NCI-H774 (cell line): ENCODE measurements around the gene BABAM1.
A peak's percentile ranks its signal among the peaks of the same experiment; 100 is the strongest.

Source experiments
- DNase-seq: peaks from one replicate; lab custom pipeline; 2025; lab: John Stamatoyannopoulos, UW

Gene BABAM1

DNA sequence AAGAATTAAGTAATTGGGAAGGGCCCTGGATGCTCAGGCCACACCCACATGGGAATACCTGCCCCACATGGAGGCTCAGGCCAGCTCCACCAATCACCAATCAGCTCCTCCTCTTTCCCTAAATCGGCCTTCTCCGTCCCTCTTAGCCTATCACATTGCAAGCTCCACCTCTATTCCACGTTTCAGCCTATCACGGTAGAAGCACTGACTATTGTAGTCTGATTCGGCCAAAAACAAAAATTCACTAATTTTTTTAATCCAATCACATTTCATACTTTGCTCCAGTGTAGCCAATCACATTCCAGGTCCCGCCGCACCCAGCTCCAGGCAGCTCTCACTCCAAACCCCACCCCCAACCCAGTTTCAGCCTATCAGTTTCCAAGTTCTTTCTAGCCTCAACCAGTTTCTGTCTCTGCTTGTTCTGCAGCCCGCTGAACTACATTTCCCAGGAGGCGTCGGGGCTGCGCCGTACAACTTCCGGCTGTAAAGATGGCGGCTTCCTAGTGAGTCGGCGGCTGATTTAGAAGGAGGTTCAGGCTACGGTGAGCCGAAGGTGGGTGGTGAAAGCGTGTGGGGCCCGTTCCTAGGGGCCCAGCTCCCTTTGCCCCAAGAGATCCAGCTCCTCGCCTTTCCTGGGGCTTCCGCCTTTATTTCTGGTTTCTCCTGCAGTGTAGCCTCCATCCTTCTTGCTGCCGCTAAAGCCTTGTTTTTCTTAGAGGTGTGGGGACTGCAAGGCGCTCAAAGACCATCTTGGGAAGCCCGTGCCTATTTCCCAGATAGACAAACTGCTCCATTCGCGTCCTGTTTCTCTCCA lies at the start of gene BABAM1:
TSS of gene BABAM1 (plus strand) at position 469 of the 814 bp plus-strand sequence. CDS start 1,364 bp downstream, outside the sequence.
- DNase-seq, result peak; percentile 95

DNA sequence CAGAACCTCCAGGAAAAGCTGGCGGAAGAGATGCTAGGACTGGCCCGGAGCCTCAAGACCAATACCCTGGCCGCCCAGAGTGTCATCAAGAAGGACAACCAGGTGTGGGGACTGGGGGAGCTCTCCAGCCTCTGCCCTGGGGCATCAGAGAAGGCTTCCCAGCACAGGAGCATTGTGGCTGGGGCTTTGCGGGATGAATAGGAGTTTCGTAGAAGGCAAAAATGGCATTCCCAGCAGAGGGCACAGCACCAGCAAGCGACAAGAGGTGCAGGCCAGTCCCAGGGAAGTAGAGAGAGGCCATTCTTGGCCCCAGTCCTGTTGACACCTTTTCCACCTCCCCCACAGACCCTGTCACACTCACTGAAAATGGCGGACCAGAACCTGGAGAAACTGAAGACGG lies 48.0 kb upstream of the BABAM1 start:
- no peak for DNase-seq

- DNase-seq, result no peak
Measured at GRCh38 chr19:17220207-17220758, 47.0 kb upstream of the BABAM1 start.

- no peak for DNase-seq
Measured at GRCh38 chr19:17225053-17225452, 42.2 kb upstream of the BABAM1 start.

GRCh38 chr19:17226002-17226933 lies 41.0 kb upstream of the BABAM1 start, which contains the start of gene OCEL1:
TSS of gene OCEL1 (plus strand) at chr19:17226226. CDS start at chr19:17226248, 22 bp downstream.
- DNase-seq, result peak; percentile 95

GRCh38 chr19:17227798-17228367 lies 39.4 kb upstream of the BABAM1 start:
- no peak for DNase-seq

GRCh38 chr19:17229890-17230289 lies 37.4 kb upstream of the BABAM1 start:
- DNase-seq, result no peak

GRCh38 chr19:17232258-17232657 lies 35.0 kb upstream of the BABAM1 start:
- no peak for DNase-seq

- peak; percentile 48 for DNase-seq
Measured at GRCh38 chr19:17234911-17235299, 32.3 kb upstream of the BABAM1 start.

- DNase-seq, result peak; percentile 57
Measured at GRCh38 chr19:17235300-17235970, 31.8 kb upstream of the BABAM1 start.

DNA sequence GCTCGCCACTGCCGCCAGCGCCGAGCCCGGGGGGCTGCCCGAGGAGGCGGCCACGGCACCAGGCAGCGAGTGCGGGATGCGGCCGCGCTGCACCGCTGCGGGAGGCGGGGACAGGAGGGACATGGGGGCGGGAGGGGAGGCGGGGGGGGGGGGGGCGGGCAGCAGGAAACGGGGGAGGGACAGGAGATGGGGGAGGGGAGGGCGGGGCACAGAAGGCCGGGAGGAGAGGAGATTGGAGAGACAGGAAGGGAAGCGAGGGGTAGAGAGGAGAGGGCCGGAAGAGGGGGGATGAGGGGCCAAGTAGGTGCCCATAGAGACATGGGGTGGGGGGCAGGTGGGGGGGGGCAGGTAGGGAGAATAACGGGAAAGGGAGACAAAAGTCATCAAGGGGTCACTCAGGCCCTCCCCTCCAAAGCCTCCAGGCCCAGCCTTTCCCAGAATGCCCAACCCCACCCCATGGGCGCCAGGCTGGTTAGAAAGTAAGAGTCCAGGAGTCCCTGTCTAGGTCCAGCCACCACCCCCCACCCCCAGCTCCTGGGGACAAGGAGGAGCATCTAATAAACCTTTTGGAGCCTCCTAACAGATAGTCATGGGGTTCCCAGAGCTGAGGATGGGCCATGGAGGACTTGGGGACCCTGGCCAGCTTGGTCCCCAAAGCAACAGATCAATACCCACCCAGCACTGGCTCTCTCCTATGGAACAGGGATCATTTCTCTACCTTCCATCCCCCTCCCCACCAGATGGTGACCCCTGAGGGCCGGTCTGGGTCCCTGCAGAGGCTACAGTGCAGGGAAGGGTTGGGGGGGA lies 31.1 kb upstream of the BABAM1 start:
- DNase-seq, result peak; percentile 57

- no peak for DNase-seq
Measured at GRCh38 chr19:17236811-17237543, 30.3 kb upstream of the BABAM1 start.

DNA sequence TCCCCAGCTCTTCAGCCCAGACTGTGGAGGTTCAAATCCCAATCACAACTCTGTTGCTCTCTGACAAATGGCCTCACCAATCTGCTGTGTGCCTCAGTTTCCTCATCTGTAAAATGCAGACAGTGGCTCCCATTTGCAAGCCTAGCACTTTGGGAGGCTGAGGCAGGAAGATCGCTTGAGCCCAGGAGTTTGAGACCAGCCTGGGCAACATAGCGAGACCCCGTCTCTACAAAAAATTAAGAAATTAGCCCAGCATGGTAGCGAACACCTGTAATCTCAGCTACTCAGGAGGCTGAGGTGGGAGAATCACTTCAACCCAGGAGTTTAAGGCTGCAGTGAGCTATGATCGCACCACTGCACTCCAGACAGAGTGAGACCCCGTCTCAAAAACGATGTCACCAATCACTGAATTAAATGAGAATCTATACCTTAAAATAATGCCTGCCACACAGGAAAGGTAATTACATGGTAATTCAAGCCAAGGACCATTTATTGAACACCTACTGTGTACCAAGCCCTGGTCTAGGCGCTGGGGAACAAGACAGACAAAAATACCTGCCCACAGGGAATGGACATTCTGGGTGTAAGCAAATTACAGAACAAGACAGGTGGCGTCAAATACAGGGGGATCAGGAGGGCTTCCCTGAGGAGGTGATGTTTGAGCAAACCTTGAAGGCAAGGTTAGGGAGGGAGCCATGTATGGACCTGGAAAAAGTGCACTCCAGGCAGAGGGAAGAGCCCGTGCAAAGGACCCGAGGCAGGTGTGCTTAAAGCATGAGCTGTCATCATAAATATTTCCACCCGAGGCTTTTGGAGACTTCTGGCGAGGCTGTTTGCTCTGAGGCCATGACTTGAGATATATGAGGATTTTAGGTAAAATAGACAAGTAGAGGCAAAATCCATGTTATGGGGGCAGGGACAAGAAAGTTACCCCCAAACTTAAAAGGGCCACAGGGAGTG lies 29.2 kb upstream of the BABAM1 start:
- DNase-seq, result no peak

DNA sequence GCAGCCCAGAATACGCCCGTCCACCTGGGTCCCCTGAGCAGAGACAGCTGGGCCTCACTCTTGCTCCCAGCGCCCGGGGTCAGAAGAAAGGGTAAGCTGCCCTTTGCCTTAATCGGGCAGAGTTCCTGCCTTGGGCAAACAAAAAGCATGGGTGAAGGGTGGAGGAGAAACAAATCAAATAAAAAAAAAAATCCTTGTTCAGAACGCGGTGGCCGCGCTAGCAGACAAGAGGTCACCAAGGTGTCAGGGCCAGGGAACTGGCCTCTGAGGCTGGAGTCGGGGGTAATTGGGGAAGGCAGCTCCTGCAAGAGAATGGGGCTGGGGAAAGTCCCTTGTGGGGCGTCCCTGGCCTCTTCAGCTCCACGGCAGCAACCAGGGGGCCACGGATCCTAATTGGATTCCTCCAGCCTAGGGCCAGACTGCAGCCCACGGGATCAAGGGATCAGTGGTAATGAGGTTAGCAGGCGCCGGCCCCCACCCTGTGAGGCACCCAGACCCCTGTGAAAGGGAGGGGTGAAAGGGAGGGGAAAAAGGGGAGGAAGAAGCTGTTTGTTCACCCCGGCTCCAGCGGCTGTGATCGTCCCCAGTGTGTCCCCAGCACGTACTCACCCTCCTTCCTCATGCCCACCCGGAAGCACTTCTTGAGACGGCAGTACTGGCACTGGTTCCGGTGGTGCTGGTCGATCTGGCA lies 27.0 kb upstream of the BABAM1 start:
- DNase-seq, result no peak

GRCh38 chr19:17240826-17241399 lies 26.3 kb upstream of the BABAM1 start:
- no peak for DNase-seq

DNA sequence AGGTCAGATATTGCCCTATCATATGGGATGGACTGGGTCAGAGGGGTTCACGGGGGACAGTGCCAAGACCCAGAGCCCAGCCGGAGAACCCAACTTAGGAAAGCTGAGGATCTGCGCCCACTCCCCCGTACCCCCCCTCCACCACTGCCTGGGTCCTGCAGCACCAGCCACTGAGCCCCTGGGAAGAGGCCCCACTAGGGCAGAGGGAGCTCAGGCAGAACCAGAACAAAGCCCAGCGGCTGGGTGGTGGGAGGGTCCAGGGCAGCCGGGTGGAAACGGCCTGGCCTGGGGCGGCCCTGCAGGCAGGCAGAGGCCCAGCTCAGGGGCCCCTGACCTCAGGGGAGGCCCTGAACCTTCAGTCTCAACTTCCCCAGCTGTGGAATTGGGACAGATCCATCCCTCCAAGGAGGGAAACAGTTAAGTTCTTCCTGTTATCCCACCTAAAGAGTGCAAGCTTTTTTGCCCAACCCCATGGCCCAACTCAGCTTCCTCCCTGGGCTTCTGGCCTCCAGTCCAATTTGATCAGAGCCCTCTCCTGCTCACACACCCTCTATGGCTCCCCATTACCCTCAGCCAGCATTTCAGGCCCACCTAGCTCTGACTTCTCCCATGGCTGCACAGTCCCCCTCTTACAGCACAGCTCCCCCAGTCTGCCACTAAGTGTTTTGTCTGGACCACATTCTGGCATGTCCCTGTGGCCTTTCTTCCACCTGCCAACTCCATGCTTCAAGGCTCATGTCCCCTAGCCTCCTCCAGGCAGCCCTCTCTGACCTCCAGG lies 24.6 kb upstream of the BABAM1 start:
- DNase-seq, result no peak

DNA sequence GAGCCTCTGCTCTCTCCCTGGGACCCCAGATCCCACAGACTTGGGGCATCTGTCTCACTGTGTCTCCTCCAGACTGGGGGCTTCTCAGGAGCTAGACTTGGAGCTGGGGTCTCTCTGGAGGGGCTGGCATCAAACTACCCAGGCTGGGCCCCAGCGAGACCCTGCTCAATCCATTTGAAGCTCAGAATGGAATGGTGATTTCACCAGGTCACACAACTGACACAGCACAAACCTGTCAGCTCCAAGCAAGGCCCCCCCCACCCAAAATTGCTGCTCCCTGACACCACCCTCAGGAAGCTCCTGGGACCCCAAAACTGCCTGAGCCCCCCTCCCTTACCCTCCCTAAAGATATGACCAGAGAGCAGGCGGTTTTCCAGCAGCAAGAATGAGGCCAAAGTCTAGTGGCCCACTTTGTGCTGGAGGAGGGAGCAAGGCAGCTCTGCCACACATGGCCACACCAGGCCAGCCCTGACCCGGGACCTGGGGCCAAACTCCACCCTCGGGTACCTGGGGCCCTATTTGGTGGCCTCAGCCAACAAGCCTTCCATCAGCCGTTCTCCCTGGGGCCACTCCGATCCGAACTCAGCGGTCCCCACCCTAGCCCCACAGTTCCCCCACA lies 23.9 kb upstream of the BABAM1 start:
- no peak for DNase-seq
